ENCODE results near the gene KLHL29. TPM values are rescaled to one million over a fixed set of nuclear protein-coding genes. Genes with fewer than 3 reads are reported as not detected.

Gene KLHL29
- total and polyA plus RNA-seq, 2 experiments from 2014 or later: 3.8 to 9.9 TPM

DNA sequence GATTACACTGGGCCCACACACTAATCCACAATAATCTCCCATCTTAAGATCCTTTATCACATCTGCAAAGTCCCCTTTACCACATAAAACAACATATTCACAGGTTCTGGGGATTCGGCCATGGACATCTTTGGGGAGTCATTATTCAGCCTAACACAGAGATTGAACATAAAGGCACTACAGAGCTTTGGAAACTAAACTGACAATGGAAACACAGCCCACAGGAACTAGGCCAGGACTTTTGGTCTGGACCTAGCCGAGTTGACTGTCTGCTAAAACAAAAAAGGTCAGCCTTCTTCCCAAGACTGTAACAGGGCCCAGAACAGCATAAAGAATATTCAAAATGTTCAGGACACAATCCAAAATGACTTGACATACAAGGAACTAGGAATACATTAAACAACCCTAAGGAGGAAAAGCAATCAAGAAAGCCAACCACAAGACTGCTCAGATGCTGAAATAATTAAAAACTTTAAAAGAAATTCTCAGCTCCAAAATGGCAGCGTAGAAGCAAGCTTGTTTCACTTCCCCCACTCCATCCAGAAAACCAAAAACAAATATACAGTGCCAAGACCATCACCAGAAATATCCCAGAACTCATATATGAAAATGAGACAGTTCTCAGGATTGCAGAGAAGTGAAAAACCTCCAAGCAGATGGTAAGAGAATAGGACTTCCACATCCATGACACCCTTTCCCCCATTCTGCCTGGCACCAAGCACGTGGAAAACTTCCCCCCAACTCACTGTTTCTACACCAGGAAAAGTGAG, 334.1 kb downstream of the KLHL29 start:
- no peak for TF ChIP-seq EZH2phosphoT487 (IDR thresholded peaks at IDR 0.05; ENCODE audit: low read depth, severe bottlenecking, unreplicated experiment)
- TF ChIP-seq EZH2 (IDR thresholded peaks at IDR 0.05; ENCODE audit: borderline replicate concordance): no peak
- TF ChIP-seq, protein P1, sequence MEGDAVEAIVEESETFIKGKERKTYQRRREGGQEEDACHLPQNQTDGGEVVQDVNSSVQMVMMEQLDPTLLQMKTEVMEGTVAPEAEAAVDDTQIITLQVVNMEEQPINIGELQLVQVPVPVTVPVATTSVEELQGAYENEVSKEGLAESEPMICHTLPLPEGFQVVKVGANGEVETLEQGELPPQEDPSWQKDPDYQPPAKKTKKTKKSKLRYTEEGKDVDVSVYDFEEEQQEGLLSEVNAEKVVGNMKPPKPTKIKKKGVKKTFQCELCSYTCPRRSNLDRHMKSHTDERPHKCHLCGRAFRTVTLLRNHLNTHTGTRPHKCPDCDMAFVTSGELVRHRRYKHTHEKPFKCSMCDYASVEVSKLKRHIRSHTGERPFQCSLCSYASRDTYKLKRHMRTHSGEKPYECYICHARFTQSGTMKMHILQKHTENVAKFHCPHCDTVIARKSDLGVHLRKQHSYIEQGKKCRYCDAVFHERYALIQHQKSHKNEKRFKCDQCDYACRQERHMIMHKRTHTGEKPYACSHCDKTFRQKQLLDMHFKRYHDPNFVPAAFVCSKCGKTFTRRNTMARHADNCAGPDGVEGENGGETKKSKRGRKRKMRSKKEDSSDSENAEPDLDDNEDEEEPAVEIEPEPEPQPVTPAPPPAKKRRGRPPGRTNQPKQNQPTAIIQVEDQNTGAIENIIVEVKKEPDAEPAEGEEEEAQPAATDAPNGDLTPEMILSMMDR (IDR thresholded peaks at IDR 0.05; ENCODE audit: poor library complexity): no peak
- H4K20me1 ChIP-seq (ENCODE audit: insufficient read depth, poor library complexity, severe bottlenecking): no peaks in the 10 kb centered on the region
- H3K4me3 ChIP-seq: no peak overlapping the region
- H3K36me3 ChIP-seq (replicated peaks; ENCODE audit: insufficient read depth, low read depth): no peaks in the 10 kb centered on the region
- no peak for DNase-seq (ENCODE audit: low spot score)
- no peak overlapping the region for H3K27ac ChIP-seq
- H3K9me2 ChIP-seq (replicated peaks; ENCODE audit: insufficient read depth): no peaks in the 10 kb centered on the region
- H3K27me3 ChIP-seq: no peaks in the 10 kb centered on the region
- H3K4me1 ChIP-seq (ENCODE audit: insufficient read depth): no peaks in the 10 kb centered on the region
- peaks cover 12% of the 10 kb centered on the region for H3K9me3 ChIP-seq (ENCODE audit: low read depth)
- H2AFZ ChIP-seq: no peak overlapping the region
- H3K4me2 ChIP-seq: no peak overlapping the region
- H3K79me2 ChIP-seq: no peaks in the 10 kb centered on the region
- 96% methylated on average over 4 of the region's 4 CpGs for WGBS (ENCODE audit: low lambda C conversion rate, missing lambda C conversion rate)

DNA sequence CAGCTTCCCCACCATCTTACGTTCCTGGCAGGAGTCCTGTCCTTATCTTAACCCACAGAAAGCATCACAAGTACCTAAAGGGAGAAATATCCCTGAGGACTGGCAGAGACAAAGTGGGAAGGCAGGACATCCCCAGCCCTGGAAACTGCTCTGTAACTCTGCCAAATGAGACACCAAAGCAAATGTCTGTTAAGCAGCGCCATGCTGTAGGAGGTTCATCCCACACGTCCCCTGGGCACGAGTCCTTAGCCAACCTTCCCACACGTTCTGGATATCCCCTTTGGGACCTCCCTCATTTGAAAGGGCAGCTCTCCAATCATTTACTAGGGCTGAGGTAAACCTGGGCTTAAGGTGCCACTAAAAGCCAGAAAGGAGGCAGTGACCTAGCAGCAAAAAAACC, 334.7 kb downstream of the KLHL29 start:
- no peak overlapping the region for H2AFZ ChIP-seq
- H3K9me2 ChIP-seq (replicated peaks; ENCODE audit: insufficient read depth): no peaks in the 10 kb centered on the region
- H4K20me1 ChIP-seq (ENCODE audit: insufficient read depth, poor library complexity, severe bottlenecking): no peaks in the 10 kb centered on the region
- no peak overlapping the region for H3K4me2 ChIP-seq
- TF ChIP-seq, protein P1 (IDR thresholded peaks at IDR 0.05; ENCODE audit: poor library complexity): no peak
- TF ChIP-seq EZH2 (IDR thresholded peaks at IDR 0.05; ENCODE audit: borderline replicate concordance) (no peak), EZH2phosphoT487 (IDR thresholded peaks at IDR 0.05; ENCODE audit: low read depth, severe bottlenecking, unreplicated experiment) (no peak)
- no peak overlapping the region for H3K27ac ChIP-seq
- H3K27me3 ChIP-seq: no peaks in the 10 kb centered on the region
- no peaks in the 10 kb centered on the region for H3K36me3 ChIP-seq (replicated peaks; ENCODE audit: insufficient read depth, low read depth)
- no peaks in the 10 kb centered on the region for H3K4me1 ChIP-seq (ENCODE audit: insufficient read depth)
- no peak for DNase-seq (ENCODE audit: low spot score)
- no peak overlapping the region for H3K4me3 ChIP-seq
- WGBS (ENCODE audit: low lambda C conversion rate, missing lambda C conversion rate): 83% methylated on average over 5 of the region's 5 CpGs
- H3K79me2 ChIP-seq: no peaks in the 10 kb centered on the region
- peaks cover 12% of the 10 kb centered on the region for H3K9me3 ChIP-seq (ENCODE audit: low read depth)

DNA sequence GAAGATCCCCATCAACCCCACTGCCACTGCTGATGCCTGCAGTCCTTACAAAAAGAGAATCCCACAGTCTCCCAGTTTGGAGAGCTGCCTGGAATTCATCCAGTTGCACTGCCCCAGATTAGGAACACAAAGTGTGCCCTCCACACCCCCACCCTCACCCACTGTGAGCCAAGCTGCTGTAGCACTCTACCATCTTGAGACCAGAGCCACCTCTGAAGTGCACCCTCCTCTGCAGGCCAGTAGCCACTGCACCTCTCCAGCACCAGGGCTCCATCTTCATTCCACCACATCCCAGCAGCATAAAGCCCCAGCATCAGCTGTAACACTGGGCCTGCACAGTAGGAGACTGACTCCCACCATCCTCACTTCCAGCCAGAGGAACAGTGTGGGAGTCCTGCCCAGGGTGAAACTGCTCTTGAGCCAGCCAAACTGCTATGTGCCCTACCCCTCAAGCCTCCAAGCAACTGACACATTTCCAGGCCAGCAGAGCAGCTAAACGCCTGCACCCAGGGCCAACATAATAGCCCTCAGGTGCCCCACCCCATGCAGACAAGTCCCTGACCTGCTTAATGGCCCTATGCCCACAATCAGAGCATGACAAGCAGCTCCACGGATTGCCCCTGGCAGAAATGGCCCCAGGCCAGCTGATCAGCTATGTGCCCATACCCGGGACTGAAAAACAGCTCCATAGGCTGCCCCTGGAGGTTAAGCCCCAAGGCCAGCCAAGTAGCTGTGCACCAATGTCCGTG, 335.9 kb downstream of the KLHL29 start:
- Histone ChIP-seq H3K9me2 (replicated peaks; ENCODE audit: insufficient read depth) (no peaks in the 10 kb centered on the region), H3K4me1 (ENCODE audit: insufficient read depth) (no peaks in the 10 kb centered on the region), H3K36me3 (replicated peaks; ENCODE audit: insufficient read depth, low read depth) (no peaks in the 10 kb centered on the region), H3K9me3 (ENCODE audit: low read depth) (peaks cover 12% of the 10 kb centered on the region), H4K20me1 (ENCODE audit: insufficient read depth, poor library complexity, severe bottlenecking) (no peaks in the 10 kb centered on the region), H3K27ac (no peak overlapping the region), H3K4me2 (no peak overlapping the region), H3K4me3 (no peak overlapping the region), H3K79me2 (no peaks in the 10 kb centered on the region), H2AFZ (no peak overlapping the region), H3K27me3 (no peaks in the 10 kb centered on the region)
- TF ChIP-seq, protein P1 (IDR thresholded peaks at IDR 0.05; ENCODE audit: poor library complexity): no peak
- no peak for TF ChIP-seq EZH2phosphoT487 (IDR thresholded peaks at IDR 0.05; ENCODE audit: low read depth, severe bottlenecking, unreplicated experiment)
- no peak for TF ChIP-seq EZH2 (IDR thresholded peaks at IDR 0.05; ENCODE audit: borderline replicate concordance)
- DNase-seq (ENCODE audit: low spot score): no peak
- 94% methylated on average over 4 of the region's 4 CpGs for WGBS (ENCODE audit: low lambda C conversion rate, missing lambda C conversion rate)

Data from hepatocyte (in vitro differentiated cells).